K562 (cell line): ENCODE data around the gene CRYBG2. TPM values are rescaled to one million over a fixed set of nuclear protein-coding genes. Genes with fewer than 3 reads are reported as not detected.
A peak's percentile ranks its signal among the peaks of the same experiment; 100 is the strongest.

Source experiments
- ATF7 ChIP-seq: fragments of 450-650 bp; IDR thresholded peaks from 2 replicates; pipeline ENCODE4 v1.7.1; 2014; ENCODE audit warnings: mild to moderate bottlenecking, moderate library complexity
- C11orf30 ChIP-seq: fragments of 450-650 bp; IDR thresholded peaks from 2 replicates; pipeline ENCODE4 v1.6.1; 2016; ENCODE audit warnings: low read depth, mild to moderate bottlenecking
- CCAR2 ChIP-seq: fragments of 200-400 bp; formaldehyde crosslinking; IDR thresholded peaks from 2 replicates; pipeline ENCODE4 v1.6.1; 2017; ENCODE audit warnings: mild to moderate bottlenecking, low read depth, low read length
- EWSR1 ChIP-seq: fragments of 450-650 bp; IDR thresholded peaks from 2 replicates; pipeline ENCODE4 v1.6.1; 2018; ENCODE audit warnings: borderline replicate concordance, mild to moderate bottlenecking, low read depth, moderate library complexity; ENCODE audit not compliant: partially characterized antibody
- HDAC1 ChIP-seq, 2 experiments: fragments of 450-650 bp; IDR thresholded peaks; 2 replicates each; pipeline ENCODE4 v1.6.1; 2016 to 2017; ENCODE audit warnings: inconsistent platforms in 1 of 2, mild to moderate bottlenecking in 1 of 2, moderate library complexity in 1 of 2
- HNRNPK ChIP-seq: fragments of 200-400 bp; formaldehyde crosslinking; IDR thresholded peaks from one replicate; pipeline ENCODE4 v1.6.1; 2018; ENCODE audit warnings: mild to moderate bottlenecking, low read depth, low read length; ENCODE audit not compliant: poor library complexity, severe bottlenecking
- ID3 ChIP-seq, 2 experiments: fragments of 250-450 bp in 1 of 2; fragments of 450-650 bp in 1 of 2; sonication (Bioruptor Pico) in 1 of 2; IDR thresholded peaks; 2 replicates each; pipeline versions ENCODE4 v1.6.1 to v1.8.0; 2016 to 2021; ENCODE audit warnings: mild to moderate bottlenecking in 2 of 2, moderate library complexity in 2 of 2, missing compliant biosample characterization in 1 of 2, missing genetic modification characterization in 1 of 2
- JUND ChIP-seq, 2 experiments: IDR thresholded peaks; 2 replicates in 1 of 2; 3 replicates in 1 of 2; pipeline ENCODE4 v1.6.1; 2011; ENCODE audit warnings: borderline replicate concordance in 2 of 2, low read depth in 2 of 2, low read length in 2 of 2, improper control_type of control experiment in 1 of 2, missing biosample characterization in 1 of 2, missing genetic modification characterization in 1 of 2, missing genetic modification reagents in 1 of 2
- KDM4B ChIP-seq, 2 experiments: fragments of 450-650 bp in 1 of 2; sonication (generic) in 1 of 2; IDR thresholded peaks; 2 replicates each; pipeline ENCODE4 v1.6.1; 2016 to 2017; ENCODE audit warnings: borderline replicate concordance in 2 of 2, antibody characterized with exemption in 1 of 2, low read depth in 1 of 2, mild to moderate bottlenecking in 1 of 2
- KDM5B ChIP-seq: fragments of 200-600 bp; sonication (generic); IDR thresholded peaks from 2 replicates; pipeline ENCODE4 v1.6.1; 2012; ENCODE audit warnings: low read depth, mild to moderate bottlenecking, moderate library complexity, low read length, control low read depth, inconsistent platforms; ENCODE audit not compliant: insufficient replicate concordance
- MTA1 ChIP-seq: fragments of 450-650 bp; IDR thresholded peaks from 2 replicates; pipeline ENCODE4 v1.6.1; 2017; ENCODE audit warnings: borderline replicate concordance
- PCBP1 ChIP-seq: fragments of 200-400 bp; formaldehyde crosslinking; IDR thresholded peaks from 2 replicates; pipeline ENCODE4 v1.6.1; 2018; ENCODE audit warnings: mild to moderate bottlenecking, low read depth, low read length; ENCODE audit not compliant: poor library complexity, severe bottlenecking
- PPARD ChIP-seq: fragments of 250-450 bp; sonication (Bioruptor Pico); IDR thresholded peaks from 2 replicates; pipeline ENCODE4 v1.8.0; 2022; ENCODE audit warnings: inconsistent platforms, mild to moderate bottlenecking, moderate library complexity
- RBBP5 ChIP-seq: fragments of 200-600 bp; sonication (generic); IDR thresholded peaks from 2 replicates; pipeline ENCODE4 v1.6.1; 2012; ENCODE audit warnings: borderline replicate concordance, mild to moderate bottlenecking, low read length, control low read depth, inconsistent platforms; ENCODE audit not compliant: insufficient read depth, poor library complexity, severe bottlenecking
- TAF15 ChIP-seq: fragments of 200-400 bp; formaldehyde crosslinking; IDR thresholded peaks from 2 replicates; pipeline ENCODE4 v1.6.1; 2017; ENCODE audit warnings: mild to moderate bottlenecking, low read depth, low read length, moderate library complexity
- TFE3 ChIP-seq: fragments of 450-650 bp; formaldehyde crosslinking; IDR thresholded peaks from 2 replicates; pipeline ENCODE4 v1.4.0; 2020; ENCODE audit warnings: mild to moderate bottlenecking, mixed read lengths
- ZBTB43 ChIP-seq: sonication (generic); formaldehyde crosslinking; IDR thresholded peaks from 2 replicates; pipeline ENCODE4 v1.8.0; 2023; ENCODE audit warnings: mild to moderate bottlenecking, missing genetic modification reagents
- ZKSCAN8 ChIP-seq: fragments of 200-800 bp; sonication (Bioruptor generic); IDR thresholded peaks from 2 replicates; pipeline ENCODE4 v1.6.1; 2016; ENCODE audit warnings: missing genetic modification characterization, missing compliant biosample characterization
- ZNF431 ChIP-seq: sonication (generic); formaldehyde crosslinking; IDR thresholded peaks from 2 replicates; pipeline ENCODE4 v1.8.0; 2022; ENCODE audit warnings: mild to moderate bottlenecking, missing genetic modification reagents
- ZNF518B ChIP-seq: fragments of 250-450 bp; sonication (Bioruptor Pico); IDR thresholded peaks from 2 replicates; pipeline ENCODE4 v1.5.0; 2021; ENCODE audit warnings: mild to moderate bottlenecking, moderate library complexity
- polyA plus RNA-seq, 8 experiments: library from polyadenylated mRNA; depleted of rRNA in 4 of 8; stranded (reverse) in 5 of 8; unstranded in 3 of 8; fragments of >200 nt; fragmentation: Nextera tagmentation in 2 of 8; fragmentation: Illumina TruSeq in 1 of 8; extraction: Ambion mirVana in 2 of 8; extraction: Trizol in 1 of 8; gene quantifications; 2 replicates each; pipeline versions ENCODE4 v1.2.1 to v1.2.3, GENCODE V29; 2011 to 2014; ENCODE audit warnings: inconsistent platforms in 1 of 8, missing spikeins in 1 of 8
- total RNA-seq, 7 experiments: library from RNA; depleted of rRNA in 6 of 7; stranded (reverse); fragments of >200 nt in 6 of 7; fragmentation: Illumina TruSeq in 2 of 7; extraction: Trizol in 2 of 7; gene quantifications; 2 replicates each; pipeline versions ENCODE4 v1.2.1 to v1.2.3, GENCODE V29; 2011 to 2021; ENCODE audit warnings: low replicate concordance in 1 of 7

Gene CRYBG2
- total and polyA plus RNA-seq, 9 of the 15 experiments (the other 6 are each of a cell fraction or from before 2014, with no cell fraction given), result 0.39 to 8.5 (median 3.7) TPM

- peak; percentile 98 for TF ChIP-seq JUND (IDR thresholded peaks at IDR 0.05; ENCODE audit: borderline replicate concordance, low read depth, low read length)
- peak; percentile 98 for TF ChIP-seq JUND (tag; IDR thresholded peaks at IDR 0.05; ENCODE audit: borderline replicate concordance, low read depth, low read length)
- no peak for TF ChIP-seq HNRNPK
- TF ChIP-seq CCAR2, result no peak
- TF ChIP-seq HDAC1 (IDR thresholded peaks at IDR 0.05), result peak in 1 of 2 experiments; percentile 96; a peak in 2 of 4 replicates
- TF ChIP-seq C11orf30, result no peak
- TF ChIP-seq TAF15, result no peak
- TF ChIP-seq PCBP1, result no peak
- TF ChIP-seq ZNF431 (CRISPR knock-in tag), result no peak
- TF ChIP-seq TFE3, result no peak
- peak; percentile 94 for TF ChIP-seq ATF7
- TF ChIP-seq ZKSCAN8 (CRISPR knock-in tag), result no peak
- TF ChIP-seq KDM4B (IDR thresholded peaks at IDR 0.05; ENCODE audit: borderline replicate concordance in 2 of 2, low read depth in 1 of 2), result no peak
- no peak for TF ChIP-seq ID3 (CRISPR knock-in tag; IDR thresholded peaks at IDR 0.05)
- TF ChIP-seq ID3 (tag; IDR thresholded peaks at IDR 0.05), result no peak
- no peak for TF ChIP-seq RBBP5
- TF ChIP-seq PPARD (CRISPR knock-in tag), result no peak
- no peak for TF ChIP-seq KDM5B
- TF ChIP-seq ZNF518B (CRISPR knock-in tag), result no peak
- TF ChIP-seq EWSR1, result no peak
- peak; percentile 69; the same call in 1 of the 2 replicates for TF ChIP-seq MTA1
- TF ChIP-seq ZBTB43 (CRISPR knock-in tag), result no peak
These were observed 33.5 kb upstream of the CRYBG2 start (continued) for GRCh38 chr1:26387447-26387846.
